ENCODE results near the gene CLCN7.
A peak's percentile ranks its signal among the peaks of the same experiment; 100 is the strongest.

CLCN7 gene

GRCh38 chr16:1458977-1459341, 15.9 kb downstream of the CLCN7 start:
- no peak for DNase-seq

- no peak for DNase-seq
Observed at GRCh38 chr16:1458336-1458976, 16.4 kb downstream of the CLCN7 start.

DNA sequence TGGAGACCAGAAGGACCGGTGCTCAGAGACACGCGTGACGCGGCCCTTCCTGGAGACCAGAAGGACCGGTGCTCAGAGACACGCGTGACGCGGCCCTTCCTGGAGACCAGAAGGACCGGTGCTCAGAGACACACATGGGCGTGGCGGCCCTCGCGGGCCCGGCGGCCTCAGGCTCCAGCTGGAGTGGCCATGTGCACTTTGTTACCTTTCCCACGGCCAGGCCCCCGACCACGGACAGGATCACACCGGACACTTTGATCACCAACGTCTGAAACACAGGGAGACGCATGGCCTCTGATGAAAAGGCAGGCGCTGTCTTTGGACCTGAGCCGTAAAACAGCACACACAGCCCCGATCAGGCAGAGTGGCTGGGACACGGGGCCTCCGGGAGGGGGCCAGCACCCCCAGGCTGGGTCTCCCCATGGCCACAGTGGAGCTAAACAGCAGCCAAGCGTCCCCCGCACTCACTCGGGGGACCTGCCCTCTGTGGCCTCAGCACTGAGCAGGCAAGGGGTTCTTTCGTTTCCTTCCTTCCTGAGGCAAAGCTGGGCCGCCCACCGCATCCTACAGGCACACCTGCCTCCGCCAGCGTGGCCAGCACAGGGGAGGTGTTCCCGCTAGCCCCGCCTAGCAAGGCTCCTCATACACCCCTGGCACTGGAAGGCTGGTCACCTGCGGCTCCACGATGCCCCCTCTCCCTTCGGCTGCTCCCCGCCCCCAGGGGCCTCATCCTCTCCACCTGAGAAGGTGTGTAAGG, 17.2 kb downstream of the CLCN7 start:
- no peak for DNase-seq

GRCh38 chr16:1456951-1457350, 17.9 kb downstream of the CLCN7 start:
- no peak for DNase-seq

DNA sequence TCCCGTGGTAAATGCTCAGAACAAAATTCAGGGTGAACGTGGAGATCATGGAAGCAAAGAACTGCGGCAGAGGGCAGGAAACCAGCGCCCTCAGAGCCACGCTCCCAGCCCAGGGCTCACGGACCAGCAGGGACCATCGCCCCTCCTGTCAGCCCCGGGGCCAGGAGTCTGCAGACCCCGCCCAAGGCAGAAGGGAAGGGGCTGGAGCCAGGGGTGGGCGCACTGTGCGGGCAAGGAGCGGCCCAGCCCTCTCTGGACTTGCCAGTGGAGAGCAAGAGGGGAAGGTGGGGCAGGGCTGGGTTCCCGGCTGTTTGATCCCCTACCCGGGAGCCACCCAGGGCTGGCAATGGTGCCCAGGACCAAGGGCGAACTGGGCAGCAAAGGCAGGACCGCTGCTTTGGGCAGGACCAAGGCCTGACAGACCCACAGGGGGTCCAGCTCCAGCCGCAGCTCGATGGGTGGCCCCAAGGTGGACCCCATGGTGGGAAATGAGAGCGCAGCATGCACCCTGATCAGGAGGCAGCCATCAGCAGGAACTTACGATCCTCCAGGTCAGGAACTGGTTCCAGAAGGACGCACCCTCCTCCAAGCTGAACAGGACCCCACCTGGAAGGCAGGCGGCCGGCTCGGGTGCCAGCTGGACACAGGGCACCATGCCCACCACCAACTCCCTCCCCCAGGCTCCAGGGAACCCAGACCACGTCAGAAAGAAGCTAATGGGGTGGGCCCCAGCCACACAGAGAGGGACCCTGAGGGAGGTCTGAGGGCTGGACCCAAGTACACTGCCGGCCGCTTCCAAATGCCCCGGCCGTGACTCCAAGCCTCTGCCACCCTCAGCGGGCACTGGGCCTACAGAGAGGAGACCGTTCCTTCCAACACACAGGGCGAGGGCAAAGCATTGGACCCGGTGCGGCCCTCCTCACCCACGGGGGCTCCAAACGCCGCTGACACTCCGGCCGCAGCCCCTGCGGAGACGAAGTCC, 19.3 kb downstream of the CLCN7 start:
- DNase-seq, result no peak

DNA sequence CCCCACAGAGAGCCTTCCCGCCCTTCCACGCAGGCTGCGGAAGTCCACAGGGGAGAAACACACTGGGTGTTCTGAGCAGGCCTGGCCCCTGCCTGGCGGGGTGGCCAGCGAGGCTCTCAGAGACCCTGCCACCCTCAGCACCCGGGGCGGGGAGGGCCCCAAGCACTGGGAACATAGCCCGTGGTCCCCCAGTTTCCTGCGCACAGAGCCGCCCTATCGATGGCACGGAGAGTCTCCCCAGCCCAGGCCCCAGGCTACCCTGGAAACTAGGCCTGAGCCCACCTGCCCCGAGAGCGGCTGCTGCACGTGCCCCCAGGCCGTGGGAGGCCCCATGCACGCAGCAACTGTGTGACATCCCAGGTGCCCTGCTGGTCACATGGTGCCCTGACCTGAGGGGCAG, 20.3 kb downstream of the CLCN7 start:
- DNase-seq, result no peak

- no peak for DNase-seq
Observed at GRCh38 chr16:1453316-1453715, 21.5 kb downstream of the CLCN7 start.

DNA sequence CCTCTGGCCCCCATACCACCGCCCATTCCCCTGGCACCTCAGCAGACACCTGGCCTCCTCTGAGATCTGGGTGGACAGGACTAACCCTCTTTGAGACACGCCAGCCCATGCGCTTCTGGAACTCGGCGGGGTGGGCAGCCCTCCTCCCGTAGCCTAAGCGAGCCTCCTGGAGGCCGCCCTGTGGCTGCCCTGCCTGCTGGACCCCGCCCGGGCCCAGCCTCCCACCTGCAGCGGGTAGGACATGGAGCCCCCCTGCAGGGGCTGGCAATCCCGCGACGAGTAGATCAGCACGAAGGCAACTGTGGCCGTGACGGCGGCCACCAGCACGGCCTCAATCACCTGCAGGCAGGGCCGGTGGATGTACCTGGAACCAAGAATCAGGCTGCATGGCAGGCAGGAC, 22.3 kb downstream of the CLCN7 start:
- no peak for DNase-seq

DNA sequence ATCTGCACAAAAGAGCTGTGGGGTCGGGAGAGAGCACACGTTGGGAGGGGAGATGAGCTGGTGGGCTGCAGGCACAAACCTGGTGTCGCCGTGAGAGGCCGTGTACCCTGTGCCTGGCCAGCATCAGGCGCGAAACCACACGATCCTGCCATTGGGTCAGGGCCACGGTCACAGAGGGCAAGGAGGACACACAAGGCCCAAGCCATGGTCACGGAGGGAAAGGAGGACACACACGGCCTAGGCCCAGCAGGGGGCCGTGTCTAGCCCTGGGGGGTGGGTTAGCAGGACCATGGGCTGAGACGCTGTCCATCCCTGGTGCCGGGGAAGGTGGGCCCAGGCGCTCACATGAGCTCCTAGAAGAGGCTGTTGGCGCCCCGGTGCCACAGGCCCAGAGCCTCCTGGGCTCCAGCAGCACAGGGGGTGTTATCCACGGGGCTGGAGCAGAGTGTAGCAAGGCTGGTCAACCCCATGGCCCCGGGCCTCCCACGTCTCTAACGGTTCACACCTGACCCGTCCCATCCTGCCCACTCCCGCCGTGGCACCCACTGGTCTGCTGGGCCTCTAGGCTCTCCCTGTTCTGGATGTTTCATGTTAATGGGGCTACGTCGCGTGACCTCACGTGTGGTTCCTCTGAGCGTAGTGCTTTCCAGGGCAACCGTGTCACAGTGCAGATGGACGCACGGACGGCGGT, 23.0 kb downstream of the CLCN7 start:
- DNase-seq, result no peak

GRCh38 chr16:1450841-1451240, 24.0 kb downstream of the CLCN7 start:
- DNase-seq, result no peak

GRCh38 chr16:1450218-1450617, 24.6 kb downstream of the CLCN7 start:
- DNase-seq, result no peak

DNA sequence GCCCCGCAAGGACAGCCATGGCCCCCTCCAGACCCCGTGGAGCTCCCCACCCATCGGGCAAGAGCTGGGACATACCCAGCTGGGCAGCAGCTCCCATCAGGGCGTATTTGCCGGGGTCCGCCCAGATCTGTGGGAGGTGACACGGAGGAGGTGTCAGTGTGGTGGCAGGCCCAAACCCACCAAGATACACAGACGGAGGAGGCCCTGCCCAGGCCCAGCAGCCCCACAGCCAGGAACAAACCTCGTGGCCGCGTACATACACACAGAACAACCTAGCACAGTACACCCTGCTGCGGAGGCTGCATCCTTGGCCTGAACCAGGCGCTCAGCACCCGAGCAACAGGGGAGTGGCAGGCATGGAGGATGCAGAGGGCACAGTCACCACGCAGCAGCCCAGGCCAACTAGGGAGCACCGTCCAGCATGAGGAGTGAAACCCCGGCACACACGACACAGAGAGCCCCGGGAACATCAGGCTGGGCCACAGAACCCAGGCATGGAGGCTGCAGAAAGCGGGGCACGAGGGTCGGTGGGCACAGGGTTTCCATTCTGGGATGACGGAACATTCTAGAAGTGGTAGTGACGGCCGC, 25.5 kb downstream of the CLCN7 start:
- no peak for DNase-seq

GRCh38 chr16:1448536-1449116, 26.2 kb downstream of the CLCN7 start:
- peak; percentile 0 for DNase-seq

DNA sequence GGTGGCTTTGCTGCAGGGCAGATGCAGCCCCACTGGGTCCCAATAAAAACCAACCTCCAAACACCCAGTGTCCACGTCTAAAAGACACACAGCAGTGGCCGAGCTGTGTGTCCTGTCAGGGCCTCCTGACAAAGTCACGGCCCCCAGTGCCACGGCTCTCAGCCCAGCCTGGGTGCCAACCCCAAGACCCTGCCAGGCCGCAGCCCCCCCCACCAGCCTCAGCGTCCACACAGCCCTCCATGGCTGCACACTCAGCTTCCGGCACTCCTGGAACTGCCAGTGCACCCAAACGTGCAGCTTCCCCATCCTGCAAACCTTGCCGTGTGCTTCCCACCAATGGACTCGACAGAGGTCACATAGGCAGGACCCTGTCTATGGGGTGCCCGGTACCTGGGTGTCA, 26.9 kb downstream of the CLCN7 start:
- no peak for DNase-seq

DNA sequence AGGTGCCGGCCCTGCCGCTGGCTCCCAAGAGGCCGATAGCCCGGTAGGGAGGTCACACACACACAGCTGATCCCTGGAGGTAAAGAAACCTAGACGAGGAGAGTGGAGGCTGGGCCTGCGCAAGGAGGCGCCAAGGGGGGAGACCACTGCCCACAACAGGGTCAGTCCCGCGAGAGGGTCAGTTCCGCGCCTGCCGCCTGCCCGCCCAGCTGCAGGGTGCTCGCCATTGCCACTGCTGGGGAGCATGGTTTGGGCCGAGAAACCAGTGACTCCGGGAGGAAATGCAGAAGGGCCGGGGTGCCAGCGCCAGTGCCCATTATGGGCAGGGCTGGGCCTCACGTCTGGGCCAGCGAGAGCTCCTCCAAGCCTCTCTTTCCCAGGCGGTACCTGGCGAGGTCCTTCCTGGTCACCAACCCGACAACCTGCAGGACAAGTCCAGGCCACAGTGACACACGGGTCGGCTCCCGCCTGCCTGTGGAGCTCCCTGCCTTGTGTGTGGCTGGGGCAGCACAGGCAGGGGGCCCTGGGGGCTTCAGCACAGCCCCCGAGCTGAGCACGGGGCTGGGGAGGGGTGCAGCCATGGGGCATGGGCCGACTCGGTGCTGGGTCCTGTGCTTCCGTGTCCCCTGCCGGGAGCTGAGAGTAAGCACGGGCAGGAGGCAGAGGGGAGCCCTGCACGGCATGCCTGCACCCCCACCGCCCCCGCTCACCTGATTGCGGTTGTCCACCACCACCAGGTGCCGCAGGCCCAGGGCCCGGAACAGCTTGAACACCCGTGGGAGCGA, 28.3 kb downstream of the CLCN7 start:
- DNase-seq, result no peak

DNA sequence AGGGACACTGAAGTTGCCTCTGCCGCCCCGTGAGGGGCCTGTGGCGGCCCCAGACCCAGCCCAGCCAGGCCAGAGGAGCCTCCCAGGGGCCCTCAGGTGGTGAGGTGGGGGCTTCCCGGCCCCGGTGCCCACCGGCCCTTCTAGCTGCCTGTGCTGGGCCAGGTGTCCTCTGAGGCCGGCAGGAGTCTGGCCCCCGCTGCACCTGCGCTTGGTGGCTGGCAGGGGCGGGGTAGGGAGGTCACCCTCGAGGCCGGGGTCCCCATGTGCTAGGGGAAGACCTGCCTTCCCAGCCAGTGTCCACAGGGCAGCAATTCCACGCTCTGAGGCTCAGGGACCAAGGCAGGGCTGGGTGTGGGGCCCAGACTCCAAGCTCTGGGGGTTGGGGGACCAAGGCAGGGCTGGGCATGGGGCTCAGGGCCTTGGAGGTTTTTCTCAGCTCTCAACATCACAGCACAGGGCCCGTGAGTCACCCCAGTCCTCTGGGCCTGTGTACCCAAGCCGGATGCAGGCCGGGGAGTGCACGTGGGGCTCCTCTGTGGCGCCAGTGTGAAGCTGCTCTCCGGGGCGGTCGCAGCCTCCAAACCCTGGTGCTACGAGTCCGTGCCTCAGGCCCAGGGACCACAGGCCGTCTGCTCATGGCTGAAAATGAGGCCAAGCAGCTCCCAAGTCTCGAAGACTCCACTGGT, 29.2 kb downstream of the CLCN7 start:
- no peak for DNase-seq

GRCh38 chr16:1444730-1445517, 29.9 kb downstream of the CLCN7 start:
- DNase-seq, result no peak

- DNase-seq, result no peak
Observed at GRCh38 chr16:1443980-1444729, 30.7 kb downstream of the CLCN7 start, which contains the start of gene CCDC154. TSS of gene CCDC154 (minus strand) at chr16:1444556. CDS start at chr16:1444322, 234 bp downstream.

DNA sequence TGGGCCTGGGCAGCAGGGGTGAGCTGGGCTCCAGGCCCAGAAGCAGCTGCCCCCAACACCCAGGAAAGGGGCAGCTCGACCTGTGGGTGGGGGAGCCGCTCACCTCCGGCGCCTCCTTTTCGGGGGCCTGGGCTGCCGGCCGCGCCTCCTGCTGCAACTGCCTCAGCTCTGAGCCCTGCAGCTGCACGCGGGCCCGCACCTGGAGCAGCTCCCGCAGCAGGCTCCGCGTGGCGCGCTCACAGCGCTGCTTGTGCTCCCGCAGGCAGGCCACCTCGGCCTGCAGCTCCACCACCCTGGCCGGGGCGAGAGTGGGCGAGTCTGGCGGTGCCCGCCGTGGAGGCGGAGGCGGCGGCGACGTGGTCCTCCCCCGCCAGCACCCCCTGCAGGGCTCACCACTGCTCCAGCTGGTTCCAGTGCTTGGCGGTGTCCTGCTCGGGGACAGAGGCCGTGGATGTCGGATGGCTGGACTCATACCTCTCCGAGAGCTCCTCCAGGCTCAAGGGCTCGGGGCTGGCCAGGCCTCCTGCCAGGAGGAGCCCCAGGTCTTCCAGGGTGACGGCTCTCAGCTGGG, 31.3 kb downstream of the CLCN7 start:
- DNase-seq, result no peak

All from CD4-positive, alpha-beta T cell treated with Interleukin-6 for 4 hours (primary cell).